ENCODE results near the gene BOD1L1.

The BOD1L1 gene

DNA sequence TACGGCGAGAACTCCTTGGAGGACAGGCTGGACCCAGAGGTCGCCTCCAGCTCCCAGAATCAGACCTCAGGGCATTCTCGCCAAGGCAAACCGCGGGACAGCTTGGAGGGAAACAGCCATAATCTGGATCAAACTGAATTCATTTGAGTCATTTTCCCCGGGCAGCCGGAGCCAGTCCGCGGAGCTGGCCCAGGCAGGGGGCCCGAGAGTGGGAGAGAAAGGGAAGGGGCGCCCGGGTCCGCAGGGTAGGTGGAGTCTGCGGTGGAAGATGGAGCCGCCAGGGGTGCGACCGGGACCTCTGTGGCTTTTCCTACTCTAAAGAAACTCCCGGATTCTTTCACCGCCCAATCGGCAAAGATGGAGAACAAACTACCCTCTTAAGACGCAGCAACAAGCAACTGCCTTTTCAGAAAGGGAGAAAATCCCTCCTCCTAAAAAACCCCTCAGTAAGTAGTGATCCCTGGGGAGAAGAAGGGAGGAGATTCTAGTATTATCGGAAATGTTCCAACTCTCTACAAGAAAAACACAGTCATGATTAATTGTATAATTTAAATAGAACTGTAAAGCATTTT, 88.4 kb downstream of the BOD1L1 start:
- DNase-seq (ENCODE audit: low read depth), result no peak

GRCh38 chr4:13538427-13538973, 89.0 kb downstream of the BOD1L1 start:
- DNase-seq (ENCODE audit: low read depth), result no peak

DNA sequence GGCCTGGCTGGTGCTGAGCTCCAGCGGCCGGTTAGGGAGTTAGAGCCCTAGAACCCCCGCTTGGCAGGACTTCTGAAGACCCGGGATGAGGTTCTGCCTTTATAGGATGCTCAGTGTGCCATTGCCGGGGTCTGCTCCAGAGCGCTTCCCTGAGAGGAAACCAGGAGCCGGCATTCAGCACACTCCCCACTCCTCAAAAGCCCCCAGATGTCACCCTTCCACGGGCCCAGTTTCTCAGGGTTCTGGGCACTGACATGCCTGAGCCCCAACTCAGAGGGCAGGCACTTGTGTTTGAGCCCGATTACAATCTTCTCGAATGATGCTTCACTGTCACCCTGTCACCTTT, 89.7 kb downstream of the BOD1L1 start:
- no peak for DNase-seq (ENCODE audit: low read depth)

GRCh38 chr4:13537011-13537831, 90.3 kb downstream of the BOD1L1 start:
- DNase-seq (ENCODE audit: low read depth), result no peak

- no peak for DNase-seq (ENCODE audit: low read depth)
Measured at GRCh38 chr4:13536607-13537006, 90.9 kb downstream of the BOD1L1 start.

DNA sequence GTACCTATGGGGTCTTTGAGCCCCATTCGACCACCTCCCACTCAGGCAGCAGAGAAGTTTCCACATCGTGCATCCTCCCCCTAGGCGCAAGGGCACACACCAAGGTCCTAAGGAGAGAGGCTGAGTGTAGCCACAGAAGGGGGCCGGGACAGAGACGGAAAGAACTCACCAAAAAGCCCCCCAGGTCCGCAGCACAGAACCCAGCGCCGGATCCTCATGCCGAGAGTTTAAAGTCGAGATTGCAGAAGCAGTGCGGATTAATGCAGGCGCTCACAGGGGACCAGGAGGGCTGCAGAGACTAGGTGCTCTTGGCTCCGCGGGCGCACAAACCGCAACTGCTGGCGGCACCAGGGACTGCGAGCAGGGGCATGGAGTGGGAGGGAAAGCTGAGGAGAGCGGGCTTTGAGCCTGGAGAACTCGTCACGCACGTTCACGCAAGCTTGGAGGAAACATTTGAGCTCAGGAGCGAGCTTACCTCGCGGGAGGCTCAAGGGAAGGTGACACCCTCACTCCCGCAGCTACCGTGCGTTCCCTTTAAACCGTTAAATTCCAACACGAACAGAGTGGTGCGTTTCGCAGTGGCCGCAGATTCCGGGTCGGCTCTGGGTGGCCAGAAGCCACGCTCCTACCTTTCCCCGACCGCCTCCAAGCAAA, 91.7 kb downstream of the BOD1L1 start:
- no peak for DNase-seq (ENCODE audit: low read depth)

GRCh38 chr4:13535118-13535517, 92.4 kb downstream of the BOD1L1 start:
- DNase-seq (ENCODE audit: low read depth), result no peak

DNA sequence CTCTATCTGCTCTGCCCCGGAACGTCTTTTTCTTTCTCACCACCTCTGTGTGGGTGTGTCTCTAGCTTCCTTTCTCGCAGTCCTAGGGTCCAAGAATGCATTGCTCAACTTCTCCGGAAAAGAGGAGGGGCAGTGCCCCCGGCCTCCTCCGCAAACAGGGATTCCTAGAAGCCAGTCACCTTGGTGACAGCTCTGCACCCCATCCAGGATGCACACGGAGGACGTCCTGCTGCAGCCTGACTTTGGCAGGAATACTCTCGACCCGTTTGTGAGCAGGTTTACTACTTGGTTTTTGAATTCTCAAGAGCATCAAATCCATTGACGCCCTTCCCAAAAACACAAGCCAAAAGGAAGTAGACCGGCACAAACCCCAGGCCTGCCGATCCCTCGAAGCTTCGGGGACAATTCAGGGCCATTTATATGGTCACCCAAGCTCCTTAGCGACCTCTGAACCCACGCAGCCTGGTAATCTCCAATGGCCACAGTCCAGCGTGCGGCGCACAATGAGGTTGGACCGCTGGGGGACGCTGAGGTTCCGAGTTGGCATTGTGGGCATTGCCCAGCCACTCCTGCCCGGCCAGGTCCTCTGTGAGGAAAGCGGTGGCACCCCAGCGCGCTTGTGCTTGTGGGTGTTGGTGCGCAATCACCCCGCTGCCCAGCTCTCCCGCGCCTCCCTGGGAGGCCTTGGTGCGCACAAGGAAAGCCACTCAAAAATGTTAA, 93.0 kb downstream of the BOD1L1 start:
- DNase-seq (ENCODE audit: low read depth), result no peak

DNA sequence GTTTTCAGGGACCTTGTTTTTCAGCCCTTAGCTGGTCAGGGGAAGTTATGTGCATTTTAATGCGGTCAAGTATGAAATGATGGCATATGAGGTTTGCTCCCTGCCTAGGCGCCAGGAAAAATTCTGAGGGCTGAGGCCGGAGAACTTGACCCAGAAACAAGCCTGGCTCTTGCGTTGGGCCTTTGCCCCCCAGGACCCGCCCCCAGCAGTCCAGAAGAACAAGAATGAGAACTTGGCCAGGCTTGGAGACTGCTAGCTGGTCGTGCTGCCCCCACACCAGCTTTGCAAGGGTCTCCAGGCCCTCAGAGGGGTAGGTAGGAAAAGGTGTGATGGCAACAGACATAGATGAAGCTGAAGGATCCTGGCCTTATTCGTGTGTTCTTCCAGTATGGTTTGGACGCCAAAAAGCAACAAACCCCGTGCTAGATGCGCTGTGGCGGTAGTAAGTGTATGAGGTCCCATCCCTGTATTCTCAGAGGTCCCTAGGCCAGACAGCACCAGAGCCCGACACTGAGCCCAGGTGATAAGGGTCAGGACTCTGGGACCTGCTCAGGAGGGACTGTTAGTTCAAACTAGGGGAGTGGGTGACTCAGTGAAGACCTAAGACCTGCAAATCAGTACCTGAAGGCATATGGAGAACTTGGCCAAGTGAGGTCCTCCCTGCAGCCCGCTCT, 93.7 kb downstream of the BOD1L1 start:
- no peak for DNase-seq (ENCODE audit: low read depth)

- no peak for DNase-seq (ENCODE audit: low read depth)
Measured at GRCh38 chr4:13531625-13531998, 95.9 kb downstream of the BOD1L1 start.

- DNase-seq (ENCODE audit: low read depth), result no peak
Measured at GRCh38 chr4:13530823-13531624, 96.5 kb downstream of the BOD1L1 start.

DNA sequence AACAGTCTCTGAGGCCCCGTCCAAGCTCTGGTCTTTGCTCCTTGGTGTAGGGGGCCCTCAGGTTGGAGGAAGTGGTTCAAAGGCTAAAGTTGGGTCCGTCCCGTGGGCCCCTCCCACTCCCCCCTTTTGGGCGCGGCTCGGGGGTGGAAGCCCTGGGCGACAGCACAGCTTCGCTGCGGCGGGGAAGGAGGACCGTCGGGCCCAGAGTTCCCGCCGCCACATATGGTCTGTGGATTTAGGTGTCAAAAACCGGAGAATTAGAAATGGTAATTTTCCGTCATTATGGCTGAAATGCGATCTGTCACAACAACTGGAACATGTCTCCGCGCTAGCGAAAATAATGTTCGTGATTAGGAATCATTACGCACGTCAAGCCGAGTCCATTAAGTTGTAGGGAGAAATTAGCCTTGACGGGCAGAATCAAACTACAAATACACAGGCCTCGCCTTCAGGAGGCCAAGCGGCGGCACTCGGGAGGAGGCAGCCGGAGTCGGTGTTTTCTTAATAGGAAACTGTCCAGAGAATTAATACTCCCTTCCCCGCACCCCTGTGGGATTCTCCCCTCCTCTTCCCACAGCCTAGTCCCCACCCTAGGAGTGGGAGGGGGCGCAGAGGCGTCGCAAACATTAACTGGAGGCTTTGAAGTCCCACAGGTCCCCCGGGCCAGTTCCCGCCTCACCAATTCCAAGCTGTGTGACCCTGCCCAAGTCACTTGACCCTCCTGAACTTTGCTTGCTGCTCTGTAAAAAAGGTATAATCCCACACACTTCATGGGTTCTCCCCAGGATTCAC, 98.2 kb downstream of the BOD1L1 start:
- no peak for DNase-seq (ENCODE audit: low read depth)

GRCh38 chr4:13528821-13529127, 98.8 kb downstream of the BOD1L1 start:
- DNase-seq (ENCODE audit: low read depth), result no peak

GRCh38 chr4:13527981-13528820, 99.3 kb downstream of the BOD1L1 start:
- no peak for DNase-seq (ENCODE audit: low read depth)

GRCh38 chr4:13527192-13527980, 100.1 kb downstream of the BOD1L1 start:
- no peak for DNase-seq (ENCODE audit: low read depth)

DNA sequence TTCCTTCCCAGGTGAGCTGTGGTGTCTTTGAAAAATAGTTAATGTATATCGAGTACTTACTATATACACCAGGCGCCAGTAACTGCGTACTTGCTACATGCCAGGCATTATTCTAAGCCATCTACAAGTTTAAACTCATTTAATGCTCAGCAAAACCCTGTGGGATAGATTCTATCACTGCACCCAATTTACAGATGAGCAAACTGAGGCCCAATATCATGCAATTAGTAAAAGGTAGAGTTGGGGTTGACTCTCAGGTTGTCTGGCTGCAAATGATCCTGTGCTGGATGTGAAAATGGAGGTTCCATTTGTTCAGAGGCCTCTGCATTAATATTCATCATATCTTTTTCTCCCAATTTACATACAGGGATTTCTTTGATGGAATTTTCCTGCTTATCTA, 100.9 kb downstream of the BOD1L1 start:
- no peak for DNase-seq (ENCODE audit: low read depth)

DNA sequence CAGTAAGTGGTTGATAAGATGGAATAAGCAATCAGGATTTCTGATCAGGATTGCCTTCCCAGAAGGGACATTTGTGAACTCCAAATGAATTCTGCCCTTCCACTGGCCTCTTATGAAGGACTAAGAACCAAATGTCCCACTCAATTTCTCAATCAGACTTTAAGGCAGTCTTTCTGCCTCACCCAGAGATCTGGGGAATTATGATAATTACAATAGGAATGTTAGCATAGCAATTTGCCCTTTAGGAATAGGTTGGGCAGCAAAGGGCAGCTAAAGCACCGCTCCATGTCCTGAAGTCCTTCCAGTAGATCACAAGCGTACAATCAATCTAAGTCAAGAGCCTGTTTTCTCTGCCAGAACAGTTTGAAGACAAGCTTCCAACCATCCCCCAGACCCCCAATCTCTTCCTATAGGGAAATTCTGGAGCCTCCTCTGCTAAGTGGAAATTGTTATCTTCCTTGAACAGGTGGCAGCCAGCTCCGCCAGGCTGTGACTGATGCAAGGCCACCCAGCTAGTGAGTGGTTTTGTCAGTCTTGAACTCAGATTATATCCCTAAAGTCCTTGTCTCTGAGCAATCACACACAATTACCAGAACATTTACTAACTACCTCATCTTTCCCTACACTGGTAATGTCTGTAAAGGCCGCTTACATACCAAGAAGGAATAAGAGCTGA, 101.8 kb downstream of the BOD1L1 start:
- no peak for DNase-seq (ENCODE audit: low read depth)
